ENCODE data around the gene INPP1. TPM values are rescaled to one million over a fixed set of nuclear protein-coding genes. Genes with fewer than 3 reads are reported as not detected.

INPP1 gene
- total and polyA plus RNA-seq, 7 donors: 11.9 to 28.4 (median 17.1) TPM

- no peak for DNase-seq
- intact Hi-C loops (cut with DNase I): no loop called here
- no peak for ATAC-seq
- Histone ChIP-seq H3K27me3 (ENCODE audit: insufficient read depth in 3 of 3, low read length in 2 of 3) (no peaks in the 10 kb centered on the region), H3K27ac (no peak overlapping the region), H3K36me3 (ENCODE audit: insufficient read depth in 1 of 2, low read depth in 1 of 2) (peaks cover 0 to 39% of the 10 kb centered on the region in 2 donors), H3K9me3 (no peaks in the 10 kb centered on the region), H3K4me3 (no peak overlapping the region), H3K4me1 (peaks cover 10% of the 10 kb centered on the region)
- TF ChIP-seq CTCF (IDR thresholded peaks at IDR 0.05): no peak
- 30 to 94% (median 56%) methylated on average over 2 of the region's 2 CpGs for WGBS, 3 donors
These were observed 18.2 kb downstream of the INPP1 start for GRCh38 chr2:190361572-190361971.

GRCh38 chr2:190362894-190363293 lies 19.5 kb downstream of the INPP1 start:
- H3K36me3 ChIP-seq (ENCODE audit: insufficient read depth in 1 of 2, low read depth in 1 of 2): peaks cover 0 to 52% of the 10 kb centered on the region in 2 donors

GRCh38 chr2:190365499-190366204 lies 22.3 kb downstream of the INPP1 start:
- intact Hi-C loops (cut with DNase I): no loop called here
- DNase-seq (no peak), ATAC-seq (no peak)
- no peak for TF ChIP-seq CTCF (IDR thresholded peaks at IDR 0.05)
- peaks cover 0 to 73% of the 10 kb centered on the region in 2 donors for H3K36me3 ChIP-seq (ENCODE audit: insufficient read depth in 1 of 2, low read depth in 1 of 2)
- no peaks in the 10 kb centered on the region for H3K4me1 ChIP-seq
- H3K27me3 ChIP-seq (ENCODE audit: insufficient read depth in 3 of 3, low read length in 2 of 3): no peaks in the 10 kb centered on the region
- no peak overlapping the region for H3K4me3 ChIP-seq
- H3K9me3 ChIP-seq: no peaks in the 10 kb centered on the region
- no peak overlapping the region for H3K27ac ChIP-seq
- WGBS, 3 donors: 87 to 98% (median 97%) methylated on average over 19 of the region's 19 CpGs

More at GRCh38 chr2:190362894-190363293, 19.5 kb downstream of the INPP1 start:
- no peak for ATAC-seq
- WGBS, 3 donors: 88 to 97% (median 96%) methylated on average over 1 of the region's 1 CpG
- no peak overlapping the region for H3K4me3 ChIP-seq
- TF ChIP-seq CTCF (IDR thresholded peaks at IDR 0.05): no peak
- H3K27me3 ChIP-seq (ENCODE audit: insufficient read depth in 3 of 3, low read length in 2 of 3): no peaks in the 10 kb centered on the region
- peaks cover 10% of the 10 kb centered on the region for H3K4me1 ChIP-seq
- intact Hi-C loops (cut with DNase I): no loop called here
- no peaks in the 10 kb centered on the region for H3K9me3 ChIP-seq
- no peak for DNase-seq
- no peak overlapping the region for H3K27ac ChIP-seq

GRCh38 chr2:190366248-190366753 lies 22.9 kb downstream of the INPP1 start:
- H3K27me3 ChIP-seq (ENCODE audit: insufficient read depth in 3 of 3, low read length in 2 of 3): no peaks in the 10 kb centered on the region
- peaks cover 0 to 79% of the 10 kb centered on the region in 2 donors for H3K36me3 ChIP-seq (ENCODE audit: insufficient read depth in 1 of 2, low read depth in 1 of 2)
- no peak for TF ChIP-seq CTCF (IDR thresholded peaks at IDR 0.05)
- H3K9me3 ChIP-seq: no peaks in the 10 kb centered on the region
- intact Hi-C loops (cut with DNase I): no loop called here
- H3K4me3 ChIP-seq: no peak overlapping the region
- no peaks in the 10 kb centered on the region for H3K4me1 ChIP-seq
- ATAC-seq: no peak
- no peak for DNase-seq
- H3K27ac ChIP-seq: no peak overlapping the region
- 85 to 93% (median 90%) methylated on average over 11 of the region's 11 CpGs for WGBS, 3 donors

All from psoas muscle (tissue), 8 donors.